AG10803 (cell line): ENCODE measurements around the gene TERT.
"Not testable (repeated sequence)": the region's sequence is repeated elsewhere in the genome, so short reads cannot be mapped to it uniquely, and the experiment has no call there.

Experiments
- DNase-seq: peaks from one replicate; pipeline ENCODE4 v3.0.0; 2010; ENCODE audit warnings: low read depth
- H3K4me3 ChIP-seq: 2 replicates; pipeline ENCODE4 v1.5.1; 2011; ENCODE audit warnings: mild to moderate bottlenecking, low read length, control low read depth
- TF ChIP-seq, protein P1 (sequence below): conservative IDR thresholded peaks from 2 replicates; pipeline ENCODE4 v1.5.1; 2011; ENCODE audit warnings: mild to moderate bottlenecking, low read length, control low read depth, inconsistent platforms

Gene TERT

DNA sequence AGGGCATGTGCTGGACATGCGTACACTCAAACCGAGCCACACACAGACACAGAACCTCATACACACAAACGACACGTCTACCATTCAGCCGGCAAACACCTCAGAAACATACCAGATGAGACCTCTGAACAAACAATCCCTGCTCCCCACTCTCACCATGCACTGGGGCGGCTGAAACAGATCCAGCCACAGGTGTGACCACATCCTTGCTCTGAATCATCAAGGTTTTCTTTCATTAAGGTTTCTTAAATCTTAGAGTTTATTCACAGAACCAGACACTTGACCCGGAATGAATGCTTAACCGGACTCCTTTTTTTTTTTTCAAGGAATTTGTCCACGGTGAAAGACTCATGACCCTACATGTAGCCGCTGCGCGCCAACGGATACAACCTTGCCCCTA, 26.2 kb downstream of the TERT start:
- H3K4me3 ChIP-seq = no peak overlapping the region
- no peak for DNase-seq
- TF ChIP-seq, protein P1, sequence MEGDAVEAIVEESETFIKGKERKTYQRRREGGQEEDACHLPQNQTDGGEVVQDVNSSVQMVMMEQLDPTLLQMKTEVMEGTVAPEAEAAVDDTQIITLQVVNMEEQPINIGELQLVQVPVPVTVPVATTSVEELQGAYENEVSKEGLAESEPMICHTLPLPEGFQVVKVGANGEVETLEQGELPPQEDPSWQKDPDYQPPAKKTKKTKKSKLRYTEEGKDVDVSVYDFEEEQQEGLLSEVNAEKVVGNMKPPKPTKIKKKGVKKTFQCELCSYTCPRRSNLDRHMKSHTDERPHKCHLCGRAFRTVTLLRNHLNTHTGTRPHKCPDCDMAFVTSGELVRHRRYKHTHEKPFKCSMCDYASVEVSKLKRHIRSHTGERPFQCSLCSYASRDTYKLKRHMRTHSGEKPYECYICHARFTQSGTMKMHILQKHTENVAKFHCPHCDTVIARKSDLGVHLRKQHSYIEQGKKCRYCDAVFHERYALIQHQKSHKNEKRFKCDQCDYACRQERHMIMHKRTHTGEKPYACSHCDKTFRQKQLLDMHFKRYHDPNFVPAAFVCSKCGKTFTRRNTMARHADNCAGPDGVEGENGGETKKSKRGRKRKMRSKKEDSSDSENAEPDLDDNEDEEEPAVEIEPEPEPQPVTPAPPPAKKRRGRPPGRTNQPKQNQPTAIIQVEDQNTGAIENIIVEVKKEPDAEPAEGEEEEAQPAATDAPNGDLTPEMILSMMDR = no peak

DNA sequence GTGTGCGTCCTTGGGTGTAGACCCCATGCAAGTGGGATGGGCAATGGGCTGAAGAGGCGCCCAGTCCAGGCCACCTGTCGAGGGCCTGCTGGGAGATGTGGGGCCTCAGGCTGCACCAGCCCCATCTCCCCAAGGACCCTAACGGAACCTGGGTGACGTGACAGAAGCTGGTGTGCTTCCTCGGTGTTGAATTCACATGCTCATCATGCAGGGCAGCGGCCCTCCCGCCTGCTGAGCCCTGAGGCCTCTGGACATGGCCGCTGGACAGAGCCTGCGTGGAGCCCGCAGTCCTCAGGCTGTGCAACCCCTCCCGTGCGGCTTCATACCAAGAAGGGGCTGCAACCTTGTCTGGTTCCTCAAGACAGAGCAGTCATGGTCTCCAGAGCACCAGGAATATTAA, 26.8 kb downstream of the TERT start:
- TF ChIP-seq, protein P1 = no peak
- H3K4me3 ChIP-seq = no peak overlapping the region
- no peak for DNase-seq

DNA sequence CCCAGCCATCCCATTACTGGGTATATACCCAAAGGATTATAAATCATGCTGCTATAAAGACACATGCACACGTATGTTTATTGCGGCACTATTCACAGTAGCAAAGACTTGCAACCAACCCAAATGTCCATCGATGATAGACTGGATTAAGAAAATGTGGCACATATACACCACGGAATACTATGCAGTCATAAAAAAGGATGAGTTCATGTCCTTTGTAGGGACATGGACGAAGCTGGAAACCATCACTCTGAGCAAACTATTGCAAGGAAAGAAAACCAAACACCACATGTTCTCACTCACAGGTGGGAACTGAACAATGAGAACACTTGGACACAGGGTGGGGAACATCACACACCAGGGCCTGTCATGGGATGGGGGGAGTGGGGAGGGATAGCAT, 27.4 kb downstream of the TERT start:
- H3K4me3 ChIP-seq, DNase-seq: not testable (repeated sequence)

DNA sequence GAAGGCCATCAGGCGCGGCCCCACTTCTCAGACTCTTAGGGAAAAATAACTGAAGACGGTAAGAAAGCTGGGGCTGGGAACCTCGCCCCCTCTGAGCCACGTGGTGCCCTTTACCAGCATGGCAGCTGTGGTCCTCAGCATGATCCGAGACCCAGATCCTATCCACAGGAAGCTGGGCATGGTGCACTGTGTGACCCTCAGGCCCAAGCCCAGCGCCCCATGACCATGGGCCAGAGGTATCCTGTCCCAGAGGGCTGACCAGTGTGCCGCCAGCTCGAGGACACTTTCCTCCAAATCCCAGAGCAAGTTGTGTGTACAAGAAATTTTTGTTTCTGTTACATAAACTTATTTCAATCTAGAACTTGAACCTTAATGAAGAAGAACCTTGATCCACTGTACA, 28.1 kb downstream of the TERT start:
- DNase-seq = no peak
- TF ChIP-seq, protein P1 = no peak
- no peak overlapping the region for H3K4me3 ChIP-seq

DNA sequence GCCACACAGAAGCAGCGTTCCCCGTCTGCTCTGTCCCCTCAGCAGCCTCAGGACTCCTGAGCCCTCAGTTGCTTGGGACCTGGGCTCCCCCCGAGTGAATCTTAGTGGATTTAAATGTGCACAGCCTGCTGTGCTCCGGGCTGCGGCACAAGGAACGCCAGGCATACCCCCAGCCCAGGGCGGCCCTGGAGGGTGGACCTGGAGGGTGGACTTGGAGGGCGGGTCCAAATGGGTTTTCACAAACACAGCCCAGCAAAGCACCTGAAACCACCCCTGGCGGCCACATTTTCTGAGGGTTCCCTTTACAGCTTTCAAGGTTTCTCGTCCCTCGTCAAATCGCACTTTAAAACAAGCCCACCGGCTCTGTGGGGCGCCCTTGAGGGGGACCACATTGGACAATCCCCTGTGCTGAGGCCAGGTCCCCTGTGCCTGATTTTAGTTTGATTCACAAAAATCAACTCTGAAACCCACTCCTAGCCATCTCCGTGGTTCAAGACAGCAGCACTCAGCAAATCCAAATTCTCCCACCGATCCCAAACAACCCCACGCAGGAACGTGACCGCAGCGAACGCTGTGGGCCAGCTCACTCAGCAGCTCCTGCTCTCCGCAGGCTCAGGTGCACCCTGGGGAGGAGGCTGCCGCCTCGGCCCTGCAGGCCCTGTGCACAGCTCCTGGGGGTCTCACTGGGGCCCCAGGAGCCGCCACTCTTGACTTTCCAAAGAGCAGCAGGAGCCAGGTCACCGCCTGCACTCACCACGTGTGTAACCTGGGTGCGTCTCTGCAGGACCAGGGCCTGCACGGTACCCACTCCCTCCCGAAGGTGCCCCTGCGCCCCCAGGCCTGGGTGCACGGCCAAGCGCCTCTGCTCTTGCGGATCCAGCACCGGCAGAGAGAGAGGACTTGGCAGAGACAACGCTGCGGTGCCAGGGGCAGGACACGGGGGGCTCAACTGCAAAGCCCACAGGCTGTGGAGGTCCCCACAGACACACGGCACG, 29.1 kb downstream of the TERT start:
- DNase-seq = no peak
- TF ChIP-seq, protein P1 = no peak
- no peak overlapping the region for H3K4me3 ChIP-seq

DNA sequence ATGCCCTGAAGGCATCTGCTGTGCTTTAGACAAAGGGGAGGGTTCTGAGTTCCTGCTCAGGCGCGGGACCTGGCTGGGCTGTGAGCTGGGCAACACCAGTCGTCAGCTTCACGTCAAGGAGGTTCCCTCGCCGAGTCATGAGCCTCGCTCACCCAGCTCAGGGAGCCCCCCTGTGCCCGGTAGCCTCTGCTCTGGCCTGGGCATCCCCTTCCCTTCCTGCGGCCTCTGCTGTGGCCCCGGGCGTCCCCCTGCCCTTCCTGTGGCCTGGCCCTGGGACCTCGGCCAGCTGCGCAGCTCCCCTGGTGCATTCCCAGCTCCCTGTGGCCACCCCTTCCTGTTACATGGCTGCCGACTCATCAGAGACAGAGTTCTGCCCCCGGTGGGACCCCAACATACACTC, 29.8 kb downstream of the TERT start:
- TF ChIP-seq, protein P1 = no peak
- H3K4me3 ChIP-seq = no peak overlapping the region
- no peak for DNase-seq

DNA sequence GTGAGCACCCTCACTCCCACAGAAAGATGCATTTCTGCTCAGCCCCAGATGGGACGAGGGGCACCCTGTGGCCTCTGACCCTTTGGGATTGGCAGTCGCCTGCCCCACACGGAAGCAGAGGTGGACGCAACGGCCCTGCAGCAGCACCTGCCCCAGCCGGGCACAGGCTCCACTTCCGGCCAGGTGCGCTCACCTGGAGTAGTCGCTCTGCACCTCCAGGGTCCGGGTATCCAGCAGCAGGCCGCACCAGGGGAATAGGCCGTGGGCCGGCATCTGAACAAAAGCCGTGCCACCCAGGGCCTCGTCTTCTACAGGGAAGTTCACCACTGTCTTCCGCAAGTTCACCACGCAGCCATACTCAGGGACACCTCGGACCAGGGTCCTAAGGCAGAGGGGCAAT, 30.7 kb downstream of the TERT start:
- TF ChIP-seq, protein P1 = no peak
- no peak overlapping the region for H3K4me3 ChIP-seq
- DNase-seq = no peak
